HG03060 (cell line): ENCODE results near the gene RTN4RL1.
"Not testable (repeated sequence)": the region's sequence is repeated elsewhere in the genome, so short reads cannot be mapped to it uniquely, and the experiment has no call there.

Source experiments
- ATAC-seq: cut with Tn5 transposase; IDR thresholded peaks from one replicate; pipeline ENCODE4 v1.9.1; 2021; ENCODE audit warnings: low read depth, moderate number of reproducible peaks; ENCODE audit not compliant: unreplicated experiment

RTN4RL1 gene

DNA sequence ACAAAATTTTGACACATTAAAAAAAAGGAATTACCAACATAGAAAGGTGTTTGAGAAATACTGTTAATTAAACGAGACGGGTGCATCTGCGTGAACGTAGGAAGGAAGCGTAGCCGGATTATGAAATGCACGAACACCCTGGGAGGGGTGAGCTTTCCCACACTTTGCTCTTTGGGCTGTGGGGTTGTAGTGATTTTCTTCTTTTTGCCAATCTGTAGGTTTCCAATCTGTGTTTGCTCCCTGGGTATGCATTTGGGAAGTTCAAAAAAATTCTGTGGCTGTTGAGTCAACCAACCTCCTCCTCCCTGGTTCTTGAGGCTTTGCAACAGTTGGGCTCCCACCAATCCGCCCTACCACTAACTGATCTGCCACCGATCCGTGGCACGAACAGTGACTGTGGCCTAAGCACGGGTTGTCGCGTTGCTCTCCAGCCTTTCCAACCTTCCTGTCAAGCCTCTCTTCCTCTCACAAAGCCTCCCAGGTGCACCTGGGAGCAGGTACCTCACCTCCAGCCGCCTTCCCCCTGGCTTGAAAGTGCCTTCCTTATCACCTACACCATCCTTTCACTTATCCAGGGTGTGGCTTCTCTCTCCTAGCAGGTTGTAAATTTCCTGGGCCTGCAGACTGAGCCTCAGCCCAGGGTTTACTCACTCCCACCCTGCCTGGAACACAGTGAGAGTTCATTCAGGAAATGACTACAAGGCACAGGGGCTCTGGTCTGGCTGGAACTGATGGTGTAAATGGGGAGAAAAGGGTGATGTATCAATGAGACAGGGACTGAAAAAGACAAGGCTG, 16.6 kb downstream of the RTN4RL1 start:
- ATAC-seq: no peak

DNA sequence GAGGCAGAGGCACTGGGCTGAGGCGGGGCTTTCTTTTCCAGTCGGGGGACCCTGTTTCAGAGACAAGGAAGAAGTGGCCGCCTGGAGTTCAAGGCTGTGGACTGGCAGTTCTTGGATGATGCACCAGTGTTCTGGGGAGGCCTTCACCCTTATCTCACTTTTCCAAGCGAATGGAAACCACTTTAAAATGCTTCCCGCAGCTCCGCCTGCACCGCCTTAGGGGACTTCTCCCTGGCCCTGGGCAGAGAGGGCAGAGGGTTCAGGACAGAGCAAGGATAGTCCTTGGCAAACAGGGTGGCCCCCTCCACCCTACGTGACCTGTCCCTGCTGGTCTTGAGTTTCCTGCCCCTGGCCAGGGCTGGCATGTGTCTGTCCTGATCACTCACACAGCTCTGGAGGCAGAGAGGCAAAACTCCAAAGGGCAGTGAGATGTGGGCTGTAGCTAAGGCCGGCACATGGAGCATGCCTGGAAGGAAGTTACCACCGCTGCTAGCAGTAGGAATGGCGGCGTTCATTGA, 20.6 kb downstream of the RTN4RL1 start:
- no peak for ATAC-seq

DNA sequence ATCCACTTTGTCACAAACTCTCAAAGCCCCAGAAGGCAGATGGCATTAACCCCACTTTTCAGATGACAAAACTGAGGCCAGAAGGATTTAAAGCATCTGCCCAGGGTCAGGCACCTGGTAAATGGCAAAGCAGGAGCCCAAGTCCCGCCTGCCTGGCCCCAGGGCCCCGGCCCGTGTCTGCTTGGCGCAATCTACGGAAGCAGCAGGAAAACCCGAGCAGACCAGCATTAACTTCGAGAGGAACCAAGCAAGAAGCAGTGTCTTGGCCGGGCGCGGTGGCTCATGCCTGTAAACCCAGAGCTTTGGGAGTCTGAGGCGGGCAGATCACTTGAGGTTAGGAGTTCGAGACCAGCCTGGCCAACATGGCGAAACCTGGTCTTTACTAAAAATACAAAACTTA, 21.6 kb downstream of the RTN4RL1 start:
- ATAC-seq: no peak

DNA sequence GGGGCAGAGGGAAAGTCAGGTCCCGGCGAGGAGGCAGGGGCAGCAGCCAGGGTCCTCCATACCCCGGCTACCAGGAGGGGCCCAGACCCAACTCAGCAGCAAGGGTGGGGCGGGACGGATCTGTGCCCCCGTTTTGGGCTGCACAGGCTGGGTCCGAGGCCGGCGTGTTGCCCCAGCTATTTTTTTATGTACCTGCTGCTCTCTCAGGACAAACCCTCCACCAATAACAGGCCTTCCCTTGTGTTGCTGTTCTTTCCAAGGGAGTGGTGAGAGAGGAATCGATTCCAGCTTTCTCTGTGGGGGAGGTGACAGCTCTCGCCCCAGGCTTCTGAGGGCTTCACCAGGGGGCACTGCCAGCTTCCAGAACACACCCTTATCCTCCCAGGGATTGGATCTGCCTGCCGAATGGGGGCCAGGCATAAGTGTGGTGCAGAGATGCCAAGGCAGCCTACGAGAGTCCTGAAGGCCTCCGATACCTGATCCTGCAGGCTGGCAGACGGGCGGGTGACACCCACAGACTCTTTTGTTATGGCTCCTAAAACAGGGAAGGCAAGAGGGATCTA, 22.3 kb downstream of the RTN4RL1 start:
- ATAC-seq: no peak

DNA sequence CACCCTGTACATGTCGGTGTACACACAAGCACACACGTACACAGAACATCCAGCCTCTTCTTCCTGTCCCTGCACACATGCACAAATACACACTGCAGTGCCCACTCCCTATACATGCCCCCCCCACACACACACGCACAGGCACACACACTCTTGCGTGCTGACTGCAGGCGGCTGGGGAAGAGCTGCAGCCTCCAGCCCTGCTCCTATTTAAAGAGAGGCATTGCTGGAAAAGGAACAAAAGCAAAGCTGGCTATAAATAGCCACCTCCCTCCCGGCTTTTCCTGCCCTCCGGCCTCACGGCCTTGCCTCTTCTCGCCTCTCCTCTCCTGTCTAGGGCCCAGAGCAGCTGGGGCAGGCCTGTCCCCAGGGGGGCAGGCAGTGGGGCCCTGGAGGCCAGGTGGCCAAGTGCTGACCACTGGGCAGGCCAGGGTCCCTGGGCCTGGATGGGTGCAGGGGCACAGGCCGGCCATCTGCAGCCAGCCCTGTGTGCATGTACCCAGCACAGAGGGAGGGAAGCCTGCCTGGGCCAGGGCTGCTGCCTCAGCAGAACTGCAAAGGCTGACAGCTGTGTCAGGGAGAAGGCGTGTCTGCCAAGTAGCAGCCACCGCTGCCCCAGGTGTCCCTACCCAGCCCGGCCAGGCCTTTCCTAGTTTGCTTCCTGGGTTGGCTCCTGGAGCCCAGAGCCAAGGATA, 25.4 kb downstream of the RTN4RL1 start:
- no peak for ATAC-seq

DNA sequence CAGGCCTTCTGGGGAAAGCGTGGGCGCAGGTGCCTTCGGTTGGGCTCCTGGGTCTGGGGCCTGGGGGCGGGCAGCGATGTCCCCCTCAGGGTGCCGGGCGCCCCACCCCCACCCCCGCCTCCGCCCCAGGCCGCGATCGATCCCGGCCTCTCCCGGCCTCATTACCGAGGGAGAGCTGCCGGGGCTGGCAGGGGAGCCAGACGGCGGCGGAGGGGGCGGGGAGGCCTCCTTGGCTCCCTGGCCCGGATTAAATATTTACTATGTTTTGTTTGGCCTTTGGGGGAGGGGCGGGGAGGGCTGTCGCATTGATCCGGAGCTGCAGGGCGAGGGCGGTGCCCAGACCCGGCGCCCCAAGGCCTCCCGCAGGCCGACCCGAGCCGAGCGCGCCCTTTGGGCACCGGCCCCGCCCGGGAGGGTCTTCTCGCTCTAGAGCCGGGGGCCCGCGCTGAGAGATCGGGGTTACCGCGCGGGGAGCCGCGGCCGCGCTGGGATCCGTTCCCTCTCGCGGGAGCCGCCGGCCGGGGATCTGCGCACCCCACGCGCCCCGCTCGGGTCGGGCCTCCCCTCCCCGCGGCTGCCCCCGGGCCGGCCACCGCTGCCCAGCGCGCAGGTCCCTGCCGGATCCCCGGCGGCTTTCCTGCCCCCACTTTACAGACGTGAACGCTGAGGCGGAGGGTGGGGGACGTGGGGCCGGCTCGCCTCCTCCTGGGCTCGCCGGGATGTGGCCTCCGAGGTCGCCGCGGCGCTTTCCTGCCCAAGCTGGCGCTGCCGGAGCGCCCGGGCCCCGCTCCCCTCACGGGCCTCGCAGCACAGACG, 27.0 kb downstream of the RTN4RL1 start:
- no peak for ATAC-seq

DNA sequence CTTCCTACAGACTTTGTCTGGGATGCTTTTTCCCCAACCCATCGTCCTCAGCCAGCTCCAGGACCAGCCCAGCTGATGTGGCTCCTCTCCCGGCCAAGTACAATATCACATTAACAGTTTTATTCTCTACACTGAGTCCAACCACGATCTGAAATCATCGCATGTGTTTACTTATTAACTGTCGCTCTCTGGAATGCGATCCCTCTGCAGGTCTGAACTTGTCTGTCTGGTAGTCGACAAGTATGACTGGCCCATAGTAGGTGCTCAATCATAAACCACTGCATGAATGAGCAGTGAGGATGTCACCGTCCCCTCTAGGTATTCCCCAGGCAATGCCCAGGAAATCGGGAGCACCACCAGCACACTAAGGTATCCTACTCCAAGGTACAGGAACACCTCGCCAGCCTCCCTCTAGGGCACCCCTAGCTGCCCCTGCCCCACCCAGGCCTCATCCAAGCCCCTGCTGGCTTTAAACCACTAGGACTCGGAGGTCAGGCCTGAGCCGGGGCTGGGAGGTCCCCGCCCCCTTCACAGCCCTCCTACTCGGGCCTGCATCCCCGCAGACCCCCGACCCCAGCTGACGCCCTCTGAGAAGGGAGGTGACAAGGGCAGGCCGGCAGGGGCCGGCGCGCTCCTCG, 27.7 kb downstream of the RTN4RL1 start:
- ATAC-seq: no peak

DNA sequence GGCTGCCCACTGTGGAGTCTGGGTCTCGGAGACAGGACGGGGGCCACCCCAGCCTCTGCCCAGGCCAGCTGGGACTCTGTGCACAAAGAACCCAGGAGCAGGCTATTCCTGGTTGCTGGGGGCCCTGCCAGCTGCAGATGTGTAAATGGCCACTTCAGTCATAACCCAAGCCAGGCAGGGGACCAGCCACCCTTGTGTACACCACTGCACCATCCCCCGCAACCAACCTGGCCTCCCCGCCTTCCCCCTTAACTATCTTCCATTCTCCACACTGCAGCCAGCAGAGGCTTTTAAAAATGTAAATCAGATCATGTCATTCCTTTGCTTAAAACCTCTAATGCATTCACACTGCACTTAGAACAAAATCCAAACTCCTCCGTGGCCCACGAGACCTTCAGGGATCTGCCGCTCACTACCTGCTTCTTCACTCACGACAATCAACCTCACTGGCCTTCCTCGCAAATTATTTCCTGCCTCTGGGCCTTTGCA, 28.3 kb downstream of the RTN4RL1 start:
- no peak for ATAC-seq

DNA sequence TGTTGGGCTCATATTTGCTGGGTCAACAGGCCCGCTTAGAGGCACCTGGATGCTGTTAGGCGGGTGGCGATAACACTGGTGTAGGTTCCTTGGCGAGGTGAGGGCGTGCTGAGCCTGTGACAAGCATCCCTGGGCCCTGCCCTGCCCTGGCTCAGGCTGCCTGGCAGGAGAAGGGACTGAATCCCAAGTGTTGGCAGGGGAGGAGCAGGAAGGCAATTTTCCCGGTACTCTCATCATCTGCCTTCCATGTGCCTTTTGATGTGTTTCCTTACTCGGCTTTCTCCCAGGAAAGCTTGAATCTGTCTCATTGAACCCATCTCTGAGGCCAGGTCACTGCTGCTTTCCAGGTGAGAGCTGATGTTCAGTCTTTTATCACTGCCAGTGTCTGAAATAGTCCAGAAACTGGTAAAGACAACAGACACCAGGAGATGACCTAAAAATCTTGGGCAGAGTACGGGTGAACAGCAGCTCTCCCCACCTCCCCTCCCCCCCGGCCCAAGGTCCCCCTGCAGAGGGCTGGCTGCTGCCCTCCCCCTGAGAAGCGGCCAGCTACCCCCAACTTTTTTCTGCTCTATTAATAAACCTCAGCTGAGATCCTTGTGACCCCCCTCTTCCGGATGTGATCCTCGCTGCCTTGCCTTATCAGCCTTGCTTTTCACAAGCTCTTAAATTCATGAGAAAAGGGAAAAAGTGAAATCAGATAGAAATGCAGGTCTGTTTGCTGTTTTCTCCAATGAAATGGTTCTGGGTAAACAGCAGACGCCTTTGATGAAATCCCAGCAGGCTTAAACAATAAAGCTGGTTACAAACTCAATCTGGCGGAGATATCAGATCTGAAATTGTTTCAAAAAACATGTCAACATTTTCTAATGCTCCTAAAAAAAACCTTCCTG, 29.0 kb downstream of the RTN4RL1 start:
- ATAC-seq: no peak

DNA sequence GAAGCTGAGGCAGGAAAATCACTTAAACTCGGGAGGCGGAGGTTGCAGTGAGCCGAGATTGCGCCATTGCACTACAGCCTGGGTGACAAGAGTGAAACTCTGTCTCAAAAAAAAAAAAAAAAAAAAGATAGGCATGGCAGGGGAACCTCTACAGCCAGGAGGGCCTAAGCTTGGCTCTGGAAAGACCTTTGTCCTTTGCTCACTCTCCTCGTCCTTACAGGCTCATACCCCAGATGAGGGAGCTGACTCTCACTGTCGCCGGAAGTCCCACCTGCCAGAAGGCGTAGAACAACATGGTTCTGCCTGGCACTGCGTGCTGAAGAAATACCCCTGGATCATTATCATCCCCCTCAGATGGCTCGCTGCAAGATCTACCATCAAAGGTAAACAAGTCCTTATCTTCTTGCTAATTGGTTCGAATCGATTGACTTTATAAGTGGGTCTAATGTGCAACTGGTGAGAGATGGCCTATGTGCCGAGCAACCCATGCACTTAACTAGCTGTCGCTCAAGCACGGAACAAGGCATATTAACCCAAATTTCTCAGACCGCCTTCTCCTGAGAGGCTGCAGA, 29.7 kb downstream of the RTN4RL1 start:
- no peak for ATAC-seq

DNA sequence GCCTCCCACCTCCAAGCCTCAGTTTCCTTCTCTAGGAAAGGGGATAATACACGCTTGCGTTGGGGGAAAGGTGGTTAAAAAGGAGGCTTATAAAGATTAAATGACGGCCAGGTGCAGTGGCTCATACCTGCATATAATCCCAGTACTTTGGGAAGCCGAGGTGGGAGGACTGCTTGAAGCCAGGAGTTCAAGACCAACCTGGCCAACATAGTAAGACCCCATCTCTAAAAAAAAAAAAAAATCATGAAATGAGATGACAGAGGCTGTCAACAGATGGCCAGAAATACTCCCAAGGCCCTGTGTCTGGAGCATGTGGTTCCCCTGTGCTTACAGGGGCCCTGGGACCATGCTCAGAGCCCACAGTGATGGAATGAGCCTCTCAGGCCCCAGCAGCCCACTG, 30.4 kb downstream of the RTN4RL1 start:
- no peak for ATAC-seq

DNA sequence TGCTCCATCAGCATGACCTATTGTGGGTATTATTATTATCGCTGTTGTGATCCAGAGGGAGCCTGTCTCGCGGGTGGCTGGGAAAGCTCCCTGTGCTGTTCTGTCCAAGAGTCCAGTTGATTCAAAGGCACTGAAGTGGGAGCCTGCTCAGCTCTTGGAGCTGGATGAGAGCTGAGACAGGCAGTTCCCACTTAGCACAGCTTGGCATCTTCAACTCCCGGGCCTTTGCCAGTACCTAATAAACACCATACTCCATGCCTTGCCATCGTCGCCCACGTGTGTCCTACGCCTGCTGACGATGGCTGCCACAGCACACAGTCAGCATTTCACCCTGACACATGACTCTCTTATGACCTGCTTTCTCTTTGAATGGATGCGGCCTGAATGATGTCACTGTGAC, 32.6 kb downstream of the RTN4RL1 start:
- ATAC-seq: no peak

DNA sequence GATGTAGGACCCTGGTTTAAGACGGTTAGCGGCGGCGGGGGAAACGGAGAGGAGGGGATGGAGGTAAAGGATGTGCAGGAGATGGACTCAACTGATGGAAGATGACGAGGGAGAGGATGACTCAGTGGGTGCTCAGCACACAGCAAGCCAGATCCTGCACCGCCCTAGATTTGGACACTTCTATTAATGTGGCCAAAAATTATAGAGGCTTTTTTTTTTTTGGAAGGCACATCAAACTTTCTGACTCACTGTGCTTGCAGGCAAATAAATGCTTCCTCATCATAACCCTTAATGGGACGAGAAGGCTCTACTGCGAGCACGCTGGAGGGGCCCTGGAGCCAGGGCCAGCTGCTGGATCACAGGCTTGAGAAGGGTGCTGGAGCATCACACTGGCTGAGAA, 36.0 kb downstream of the RTN4RL1 start:
- ATAC-seq: no peak

DNA sequence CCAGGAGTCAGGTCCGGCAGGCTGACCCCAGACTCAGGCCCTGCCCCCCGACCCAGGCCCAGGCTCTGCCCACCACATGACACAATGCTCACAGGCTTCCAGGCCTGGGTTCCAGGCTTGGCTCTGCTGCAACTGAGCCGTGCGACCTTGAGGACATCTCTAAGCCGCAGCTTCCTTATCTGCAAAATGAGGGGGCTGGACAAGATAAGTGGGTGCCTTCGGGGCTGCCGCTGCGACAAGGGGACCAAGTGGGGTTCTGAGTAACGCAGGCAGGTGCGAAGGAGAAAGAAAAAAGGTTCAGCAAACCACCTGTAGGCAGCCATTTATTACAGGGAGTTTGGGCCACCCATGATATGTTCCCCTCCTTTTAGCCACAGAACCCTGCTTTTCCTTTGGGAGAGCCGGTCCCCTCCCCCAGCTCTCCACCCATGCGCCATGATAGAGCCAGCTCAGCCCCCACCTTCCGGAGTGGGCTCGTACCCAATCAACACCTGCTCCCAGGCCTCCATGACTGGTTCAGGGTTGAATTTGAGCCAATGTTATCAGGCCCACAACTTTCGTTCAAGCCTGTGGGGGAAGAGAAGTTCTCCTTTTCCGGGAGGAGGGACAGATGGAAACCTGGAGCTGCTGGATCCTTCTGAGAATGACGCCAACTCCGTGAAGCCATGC, 38.2 kb downstream of the RTN4RL1 start:
- ATAC-seq: no peak

DNA sequence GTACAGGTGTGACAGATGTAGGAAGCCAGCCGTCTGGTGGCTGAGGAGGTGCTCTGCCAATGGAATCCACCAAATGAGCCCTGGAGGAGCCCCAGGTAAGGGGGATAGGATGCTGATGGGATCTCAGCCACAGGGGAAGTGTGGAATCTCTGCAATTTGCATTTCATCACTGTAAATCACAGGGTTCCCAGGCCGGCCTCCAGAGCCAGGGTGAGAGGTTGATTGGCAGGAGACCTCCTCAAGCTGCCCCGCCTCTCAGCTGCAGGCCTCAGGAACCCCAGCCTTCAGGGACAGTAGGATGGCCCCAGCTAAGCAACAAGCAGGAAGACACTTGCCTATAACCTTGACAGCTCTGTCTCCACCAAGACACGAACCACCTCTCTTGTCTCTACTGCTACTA, 39.4 kb downstream of the RTN4RL1 start:
- no peak for ATAC-seq

DNA sequence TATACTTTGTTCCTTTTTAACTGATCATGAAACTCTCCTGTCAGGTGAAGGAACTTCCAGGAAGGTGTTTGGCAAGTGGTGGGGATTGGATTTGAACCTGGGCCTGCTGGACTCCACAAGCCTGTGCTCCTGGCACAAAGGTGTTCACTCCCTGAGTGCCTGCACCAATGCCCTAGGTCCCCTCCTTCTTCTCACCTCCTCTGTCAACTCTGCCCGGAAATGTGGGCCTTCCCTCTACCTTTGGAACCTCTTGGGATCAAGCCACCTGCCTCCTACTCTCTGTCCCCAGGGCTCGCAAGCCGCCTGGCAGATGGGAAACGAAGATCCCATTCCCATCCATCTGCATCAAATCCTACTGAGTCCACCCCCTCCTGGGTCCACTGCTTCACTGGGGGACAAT, 40.0 kb downstream of the RTN4RL1 start:
- ATAC-seq: no peak

DNA sequence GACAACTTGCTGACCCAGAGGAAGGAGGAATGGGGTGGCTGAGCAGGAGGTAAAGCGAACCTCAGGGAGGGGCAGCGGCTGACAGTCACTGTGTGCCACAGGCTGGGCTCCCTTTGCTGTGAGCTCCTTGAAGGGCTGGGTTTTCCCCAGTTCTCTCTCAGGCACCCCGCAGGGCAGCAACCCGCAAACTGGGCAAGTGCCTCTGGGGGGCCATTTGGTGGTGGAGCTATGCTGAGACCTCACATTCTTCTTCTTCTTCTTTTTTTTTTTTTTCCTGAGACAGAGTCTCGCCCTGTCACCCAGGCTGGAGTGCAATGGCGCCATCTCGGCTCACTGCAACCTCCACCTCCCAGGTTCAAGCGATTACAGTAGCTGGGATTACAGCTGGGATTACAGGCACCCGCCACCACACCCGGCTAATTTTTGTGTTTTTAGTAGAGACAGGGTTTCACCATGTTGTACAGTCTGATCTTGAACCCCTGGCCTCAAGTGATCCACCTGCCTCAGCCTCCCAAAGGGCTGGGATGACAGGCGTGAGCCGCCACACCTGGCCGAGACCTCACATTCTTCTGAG, 42.3 kb downstream of the RTN4RL1 start:
- not testable (repeated sequence) for ATAC-seq

DNA sequence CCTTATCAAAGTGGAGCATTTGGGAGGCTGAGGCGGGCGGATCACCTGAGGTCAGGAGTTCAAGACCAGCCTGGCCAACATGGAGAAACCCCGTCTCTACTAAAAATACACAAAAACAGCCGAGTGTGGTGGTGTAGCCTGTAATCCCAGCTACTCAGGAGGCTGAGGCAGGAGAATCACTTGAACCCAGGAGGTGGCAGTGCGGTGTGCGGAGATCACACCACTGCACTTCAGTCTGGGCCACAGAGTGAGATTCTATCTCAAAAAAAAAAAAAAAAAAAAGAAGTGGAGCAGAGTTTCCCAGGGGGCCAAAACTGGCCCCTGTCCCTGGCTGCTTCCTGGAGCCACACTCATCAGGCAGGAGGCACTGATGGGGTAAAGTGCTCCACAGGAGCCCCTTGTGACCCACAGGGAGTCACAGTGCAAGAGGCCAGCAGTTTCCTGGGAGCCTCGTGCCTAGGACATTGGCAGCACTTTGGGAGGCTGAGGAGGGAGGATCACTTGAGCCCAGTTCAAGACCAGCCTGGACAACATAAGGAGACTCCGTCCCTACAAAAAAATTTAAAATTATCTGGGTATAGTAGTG, 44.4 kb downstream of the RTN4RL1 start:
- no peak for ATAC-seq
